Liver (tissue), 9 donors: ENCODE results near the gene RBM5. TPM values are rescaled to one million over a fixed set of nuclear protein-coding genes. Genes with fewer than 3 reads are reported as not detected.

Experiments
- DNase-seq: peaks from one replicate; pipeline ENCODE4 v3.0.0-alpha.2; 2017; ENCODE audit warnings: low spot score
- H3K27ac ChIP-seq, 2 donors: one replicate each; pipeline ENCODE4 v1.7.0; 2013; ENCODE audit warnings: inconsistent platforms in 2 of 2, low read length in 2 of 2, control low read depth in 1 of 2, low read depth in 1 of 2, mild to moderate bottlenecking in 1 of 2
- H3K27me3 ChIP-seq, 4 donors: one replicate each; pipeline versions ENCODE4 v1.6.1 to v1.7.0; 2013; ENCODE audit warnings: low read length in 3 of 4, inconsistent platforms in 1 of 4, mild to moderate bottlenecking in 1 of 4, moderate library complexity in 1 of 4; ENCODE audit not compliant: control insufficient read depth in 4 of 4, insufficient read depth in 4 of 4
- H3K36me3 ChIP-seq, 4 donors: one replicate each; pipeline versions ENCODE4 v1.6.1 to v1.7.0; 2013; ENCODE audit warnings: low read length in 3 of 4, mild to moderate bottlenecking in 3 of 4, low read depth in 1 of 4, moderate library complexity in 1 of 4; ENCODE audit not compliant: control insufficient read depth in 4 of 4, insufficient read depth in 3 of 4
- H3K4me1 ChIP-seq, 4 donors: one replicate each; pipeline versions ENCODE4 v1.6.1 to v1.7.0; 2013; ENCODE audit warnings: low read length in 3 of 4, mild to moderate bottlenecking in 3 of 4, moderate library complexity in 1 of 4; ENCODE audit not compliant: control insufficient read depth in 4 of 4, insufficient read depth in 4 of 4
- H3K4me3 ChIP-seq, 3 donors: one replicate each; pipeline versions ENCODE4 v1.6.1 to v1.7.0; 2013; ENCODE audit warnings: low read length in 3 of 3, control low read depth in 1 of 3, low read depth in 1 of 3, mild to moderate bottlenecking in 1 of 3
- H3K9ac ChIP-seq, 2 donors: one replicate each; pipeline ENCODE4 v1.7.0; 2013; ENCODE audit warnings: low read length in 2 of 2, mild to moderate bottlenecking in 2 of 2, moderate library complexity in 2 of 2, control low read depth in 1 of 2, low read depth in 1 of 2
- H3K9me3 ChIP-seq, 4 donors: one replicate each; pipeline versions ENCODE4 v1.6.1 to v1.7.0; 2013; ENCODE audit warnings: low read length in 3 of 4; ENCODE audit not compliant: control insufficient read depth in 4 of 4
- EGR1 ChIP-seq, 2 donors: IDR thresholded peaks; 2 replicates each; pipeline ENCODE4 v1.6.1; 2016 to 2018; ENCODE audit warnings: antibody characterized with exemption in 2 of 2, low read depth in 2 of 2
- FOXA1 ChIP-seq: IDR thresholded peaks from 2 replicates; pipeline ENCODE4 v1.6.1; 2016; ENCODE audit warnings: antibody characterized with exemption
- FOXA2 ChIP-seq: IDR thresholded peaks from 2 replicates; pipeline ENCODE4 v1.6.1; 2016; ENCODE audit warnings: antibody characterized with exemption
- GABPA ChIP-seq, 2 donors: IDR thresholded peaks in 1 of 2; conservative IDR thresholded peaks in 1 of 2; 2 replicates each; pipeline ENCODE4 v1.6.1; 2016; ENCODE audit warnings: antibody characterized with exemption in 2 of 2, mild to moderate bottlenecking in 1 of 2, moderate library complexity in 1 of 2
- HNF4A ChIP-seq, 2 donors: conservative IDR thresholded peaks; 2 replicates each; pipeline ENCODE4 v1.6.1; 2016; ENCODE audit warnings: antibody characterized with exemption in 2 of 2, mild to moderate bottlenecking in 2 of 2
- HNF4G ChIP-seq: IDR thresholded peaks from 2 replicates; pipeline ENCODE4 v1.6.1; 2016; ENCODE audit warnings: antibody characterized with exemption
- JUND ChIP-seq, 2 donors: IDR thresholded peaks; 2 replicates each; pipeline ENCODE4 v1.6.1; 2016; ENCODE audit warnings: antibody characterized with exemption in 2 of 2
- NR2F2 ChIP-seq: IDR thresholded peaks from 2 replicates; pipeline ENCODE4 v1.6.1; 2016; ENCODE audit warnings: antibody characterized with exemption
- RAD21 ChIP-seq, 2 donors: IDR thresholded peaks; 2 replicates each; pipeline ENCODE4 v1.6.1; 2016; ENCODE audit warnings: antibody characterized with exemption in 2 of 2, mild to moderate bottlenecking in 2 of 2
- SP1 ChIP-seq: IDR thresholded peaks from 2 replicates; pipeline ENCODE4 v1.6.1; 2018; ENCODE audit warnings: antibody characterized with exemption, mild to moderate bottlenecking
- TAF1 ChIP-seq: conservative IDR thresholded peaks from 2 replicates; pipeline ENCODE4 v1.6.1; 2016; ENCODE audit warnings: antibody characterized with exemption, mild to moderate bottlenecking
- YY1 ChIP-seq: IDR thresholded peaks from 2 replicates; pipeline ENCODE4 v1.6.1; 2016; ENCODE audit warnings: antibody characterized with exemption, mild to moderate bottlenecking
- WGBS: extraction: QIAGEN DNeasy Blood & Tissue Kit; methylation state at CpG from one replicate; pipeline ENCODE4 v1.1.7; 2013; 5-methylcytosine and 5-hydroxymethylcytosine counted together
- polyA plus RNA-seq, 2 donors: library from polyadenylated mRNA; stranded (reverse) in 1 of 2; unstranded in 1 of 2; fragments of 200-250 nt in 1 of 2; fragments of >200 nt in 1 of 2; fragmentation: Nextera tagmentation in 1 of 2; extraction: Ambion mirVana in 1 of 2; gene quantifications; one replicate each; pipeline versions ENCODE4 v1.2.1 to v1.2.3, GENCODE V29; 2013 to 2015
- total RNA-seq, 2 donors: library from RNA; depleted of rRNA; stranded (reverse); fragments of >200 nt; gene quantifications; one replicate each; pipeline ENCODE4 v1.2.3, GENCODE V29; 2014
- TF ChIP-seq, protein P1 (sequence below): IDR thresholded peaks from 2 replicates; pipeline ENCODE4 v1.6.1; 2016; ENCODE audit warnings: antibody characterized with exemption
- TF ChIP-seq, protein P2 (sequence below): IDR thresholded peaks from 2 replicates; pipeline ENCODE4 v1.6.1; 2016; ENCODE audit warnings: antibody characterized with exemption, mild to moderate bottlenecking
- TF ChIP-seq, protein P3 (sequence below): fragments of 150-350 bp; IDR thresholded peaks from 2 replicates; pipeline ENCODE4 v1.5.1; 2017; ENCODE audit warnings: improper control_type of control experiment, low read depth, low read length; ENCODE audit not compliant: missing input control
- TF ChIP-seq, protein P4 (sequence below): IDR thresholded peaks from 2 replicates; pipeline ENCODE4 v1.6.1; 2016; ENCODE audit warnings: antibody characterized with exemption
- TF ChIP-seq, protein P5 (sequence below): IDR thresholded peaks from 2 replicates; pipeline ENCODE4 v1.6.1; 2016; ENCODE audit warnings: antibody characterized with exemption
- donor health status: healthy.
- donor health status: healthy.
- donor health status: healthy.
- donor health status: healthy.
- donor health status: healthy.

RBM5 gene
- total and polyA plus RNA-seq, 4 donors, result 21.2 to 142 (median 64.3) TPM

DNA sequence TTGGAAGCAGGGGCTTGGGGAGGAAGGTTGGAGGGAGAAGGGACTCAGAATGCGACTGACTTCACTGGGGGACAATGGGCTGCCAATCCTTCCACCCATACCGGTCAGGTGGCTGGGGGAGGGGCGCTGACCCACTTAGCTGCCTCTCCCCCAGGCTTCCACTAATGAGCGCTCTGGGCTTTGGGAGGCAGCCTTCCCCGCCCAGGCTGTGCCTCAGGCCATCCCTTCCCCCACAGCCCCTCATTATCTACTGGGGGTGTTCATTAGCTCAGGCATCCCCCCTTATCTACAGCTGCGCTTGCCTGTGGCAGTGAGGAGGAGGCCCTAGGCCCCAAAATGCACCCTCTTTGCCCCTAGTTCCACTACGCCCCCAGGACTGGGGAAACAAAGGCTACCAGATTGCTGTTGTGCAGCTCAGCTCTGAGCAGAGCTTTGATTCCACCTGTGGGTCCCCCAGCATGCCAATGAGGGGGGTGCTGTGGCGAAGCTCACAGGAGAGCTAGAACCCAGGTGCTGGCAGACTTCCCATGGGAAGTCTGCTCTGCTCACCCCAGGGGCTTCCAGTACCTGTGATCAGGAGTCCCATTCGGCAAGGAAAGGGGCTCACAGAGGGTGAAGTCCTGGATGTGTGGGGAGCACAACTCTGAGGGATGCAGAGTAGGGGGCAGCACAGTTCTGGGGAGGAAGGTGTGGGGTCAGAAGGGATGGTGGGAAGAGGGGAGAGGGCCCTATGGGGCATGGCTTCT, 37.0 kb downstream of the RBM5 start:
- DNase-seq, result no peak
- Histone ChIP-seq H3K27me3 (no peaks in the 10 kb centered on the region), H3K4me1 (no peaks in the 10 kb centered on the region), H3K36me3 (peaks cover 0 to 1% (median 0%) of the 10 kb centered on the region in 4 donors), H3K9ac (no peak overlapping the region), H3K9me3 (no peaks in the 10 kb centered on the region), H3K27ac (no peak overlapping the region), H3K4me3 (no peak overlapping the region)
- TF ChIP-seq HNF4A (conservative IDR thresholded peaks at IDR 0.05) (no peak), FOXA2 (no peak)
- TF ChIP-seq, protein P1, sequence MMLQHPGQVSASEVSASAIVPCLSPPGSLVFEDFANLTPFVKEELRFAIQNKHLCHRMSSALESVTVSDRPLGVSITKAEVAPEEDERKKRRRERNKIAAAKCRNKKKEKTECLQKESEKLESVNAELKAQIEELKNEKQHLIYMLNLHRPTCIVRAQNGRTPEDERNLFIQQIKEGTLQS, result no peak
- TF ChIP-seq, protein P2, sequence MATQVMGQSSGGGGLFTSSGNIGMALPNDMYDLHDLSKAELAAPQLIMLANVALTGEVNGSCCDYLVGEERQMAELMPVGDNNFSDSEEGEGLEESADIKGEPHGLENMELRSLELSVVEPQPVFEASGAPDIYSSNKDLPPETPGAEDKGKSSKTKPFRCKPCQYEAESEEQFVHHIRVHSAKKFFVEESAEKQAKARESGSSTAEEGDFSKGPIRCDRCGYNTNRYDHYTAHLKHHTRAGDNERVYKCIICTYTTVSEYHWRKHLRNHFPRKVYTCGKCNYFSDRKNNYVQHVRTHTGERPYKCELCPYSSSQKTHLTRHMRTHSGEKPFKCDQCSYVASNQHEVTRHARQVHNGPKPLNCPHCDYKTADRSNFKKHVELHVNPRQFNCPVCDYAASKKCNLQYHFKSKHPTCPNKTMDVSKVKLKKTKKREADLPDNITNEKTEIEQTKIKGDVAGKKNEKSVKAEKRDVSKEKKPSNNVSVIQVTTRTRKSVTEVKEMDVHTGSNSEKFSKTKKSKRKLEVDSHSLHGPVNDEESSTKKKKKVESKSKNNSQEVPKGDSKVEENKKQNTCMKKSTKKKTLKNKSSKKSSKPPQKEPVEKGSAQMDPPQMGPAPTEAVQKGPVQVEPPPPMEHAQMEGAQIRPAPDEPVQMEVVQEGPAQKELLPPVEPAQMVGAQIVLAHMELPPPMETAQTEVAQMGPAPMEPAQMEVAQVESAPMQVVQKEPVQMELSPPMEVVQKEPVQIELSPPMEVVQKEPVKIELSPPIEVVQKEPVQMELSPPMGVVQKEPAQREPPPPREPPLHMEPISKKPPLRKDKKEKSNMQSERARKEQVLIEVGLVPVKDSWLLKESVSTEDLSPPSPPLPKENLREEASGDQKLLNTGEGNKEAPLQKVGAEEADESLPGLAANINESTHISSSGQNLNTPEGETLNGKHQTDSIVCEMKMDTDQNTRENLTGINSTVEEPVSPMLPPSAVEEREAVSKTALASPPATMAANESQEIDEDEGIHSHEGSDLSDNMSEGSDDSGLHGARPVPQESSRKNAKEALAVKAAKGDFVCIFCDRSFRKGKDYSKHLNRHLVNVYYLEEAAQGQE, result no peak
- 70% methylated on average over 9 of the region's 9 CpGs for WGBS

DNA sequence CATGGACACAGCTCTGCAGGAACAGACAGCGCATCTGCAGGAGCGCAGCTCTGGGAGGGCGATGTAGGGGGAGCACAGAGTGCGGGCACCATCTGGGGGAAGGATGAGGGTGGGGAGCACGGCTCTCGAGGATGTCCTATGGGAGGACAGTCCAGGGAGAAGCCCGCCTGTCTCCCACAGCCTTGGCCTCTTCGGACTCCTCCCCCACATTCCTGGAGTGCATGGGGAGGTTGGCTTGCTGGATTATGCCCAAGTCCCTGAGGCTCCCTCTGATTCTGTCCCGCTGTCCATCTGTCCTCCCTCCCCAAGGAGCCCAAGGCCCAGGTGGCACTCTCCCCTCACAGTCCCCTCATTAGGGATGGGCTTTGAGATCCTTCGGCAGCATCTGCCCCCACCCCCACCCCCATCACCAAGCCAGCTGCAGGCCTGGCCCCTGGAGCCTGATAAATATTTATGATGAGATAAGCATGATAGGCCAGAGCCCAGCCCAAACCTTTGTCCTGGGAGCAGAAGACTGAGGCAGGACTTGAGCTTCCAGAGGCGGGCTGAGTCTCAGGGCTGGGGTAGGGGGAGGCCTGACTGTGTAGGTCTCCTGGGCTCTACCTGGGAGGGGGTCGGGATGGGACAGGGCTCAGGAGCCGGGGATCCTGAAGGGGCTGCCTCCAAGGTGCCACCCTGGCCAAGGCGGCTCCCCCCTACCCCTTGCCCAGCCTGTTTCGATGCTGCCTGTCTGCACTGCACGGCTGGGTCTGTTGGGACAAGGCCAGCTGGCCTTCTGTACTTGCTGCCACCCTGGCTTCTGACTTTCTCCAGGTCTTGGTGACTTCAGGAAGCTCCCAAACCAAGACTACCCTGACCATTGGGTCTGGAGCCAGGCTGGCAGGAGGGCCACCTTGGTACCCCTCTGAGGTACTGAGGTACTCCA, 37.8 kb downstream of the RBM5 start:
- Histone ChIP-seq H3K9me3 (no peaks in the 10 kb centered on the region), H3K36me3 (no peaks in the 10 kb centered on the region), H3K27ac (no peak overlapping the region), H3K4me1 (no peaks in the 10 kb centered on the region), H3K9ac (no peak overlapping the region), H3K4me3 (no peak overlapping the region), H3K27me3 (no peaks in the 10 kb centered on the region)
- no peak for DNase-seq
- TF ChIP-seq EGR1 (IDR thresholded peaks at IDR 0.05; ENCODE audit: low read depth in 2 of 2) (no peak), TAF1 (no peak), FOXA1 (no peak), NR2F2 (no peak), HNF4G (no peak), HNF4A (conservative IDR thresholded peaks at IDR 0.05) (no peak), RAD21 (IDR thresholded peaks at IDR 0.05) (no peak), FOXA2 (no peak), JUND (IDR thresholded peaks at IDR 0.05) (no peak), GABPA (IDR thresholded peaks at IDR 0.05 in 1 of 2, conservative IDR thresholded peaks at IDR 0.05 in 1 of 2) (no peak), SP1 (no peak), YY1 (no peak)
- TF ChIP-seq, protein P3, sequence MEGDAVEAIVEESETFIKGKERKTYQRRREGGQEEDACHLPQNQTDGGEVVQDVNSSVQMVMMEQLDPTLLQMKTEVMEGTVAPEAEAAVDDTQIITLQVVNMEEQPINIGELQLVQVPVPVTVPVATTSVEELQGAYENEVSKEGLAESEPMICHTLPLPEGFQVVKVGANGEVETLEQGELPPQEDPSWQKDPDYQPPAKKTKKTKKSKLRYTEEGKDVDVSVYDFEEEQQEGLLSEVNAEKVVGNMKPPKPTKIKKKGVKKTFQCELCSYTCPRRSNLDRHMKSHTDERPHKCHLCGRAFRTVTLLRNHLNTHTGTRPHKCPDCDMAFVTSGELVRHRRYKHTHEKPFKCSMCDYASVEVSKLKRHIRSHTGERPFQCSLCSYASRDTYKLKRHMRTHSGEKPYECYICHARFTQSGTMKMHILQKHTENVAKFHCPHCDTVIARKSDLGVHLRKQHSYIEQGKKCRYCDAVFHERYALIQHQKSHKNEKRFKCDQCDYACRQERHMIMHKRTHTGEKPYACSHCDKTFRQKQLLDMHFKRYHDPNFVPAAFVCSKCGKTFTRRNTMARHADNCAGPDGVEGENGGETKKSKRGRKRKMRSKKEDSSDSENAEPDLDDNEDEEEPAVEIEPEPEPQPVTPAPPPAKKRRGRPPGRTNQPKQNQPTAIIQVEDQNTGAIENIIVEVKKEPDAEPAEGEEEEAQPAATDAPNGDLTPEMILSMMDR, result no peak
- TF ChIP-seq, protein P1, result no peak
- TF ChIP-seq, protein P2, result no peak
- TF ChIP-seq, protein P4, sequence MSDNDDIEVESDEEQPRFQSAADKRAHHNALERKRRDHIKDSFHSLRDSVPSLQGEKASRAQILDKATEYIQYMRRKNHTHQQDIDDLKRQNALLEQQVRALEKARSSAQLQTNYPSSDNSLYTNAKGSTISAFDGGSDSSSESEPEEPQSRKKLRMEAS, result no peak
- TF ChIP-seq, protein P5, sequence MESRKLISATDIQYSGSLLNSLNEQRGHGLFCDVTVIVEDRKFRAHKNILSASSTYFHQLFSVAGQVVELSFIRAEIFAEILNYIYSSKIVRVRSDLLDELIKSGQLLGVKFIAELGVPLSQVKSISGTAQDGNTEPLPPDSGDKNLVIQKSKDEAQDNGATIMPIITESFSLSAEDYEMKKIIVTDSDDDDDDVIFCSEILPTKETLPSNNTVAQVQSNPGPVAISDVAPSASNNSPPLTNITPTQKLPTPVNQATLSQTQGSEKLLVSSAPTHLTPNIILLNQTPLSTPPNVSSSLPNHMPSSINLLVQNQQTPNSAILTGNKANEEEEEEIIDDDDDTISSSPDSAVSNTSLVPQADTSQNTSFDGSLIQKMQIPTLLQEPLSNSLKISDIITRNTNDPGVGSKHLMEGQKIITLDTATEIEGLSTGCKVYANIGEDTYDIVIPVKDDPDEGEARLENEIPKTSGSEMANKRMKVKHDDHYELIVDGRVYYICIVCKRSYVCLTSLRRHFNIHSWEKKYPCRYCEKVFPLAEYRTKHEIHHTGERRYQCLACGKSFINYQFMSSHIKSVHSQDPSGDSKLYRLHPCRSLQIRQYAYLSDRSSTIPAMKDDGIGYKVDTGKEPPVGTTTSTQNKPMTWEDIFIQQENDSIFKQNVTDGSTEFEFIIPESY, result no peak
- 74% methylated on average over 16 of the region's 16 CpGs for WGBS
